Epithelial cell of proximal tubule (primary cell): ENCODE data around the gene ILKAP. TPM values are rescaled to one million over a fixed set of nuclear protein-coding genes. Genes with fewer than 3 reads are reported as not detected.
A peak's percentile ranks its signal among the peaks of the same experiment; 100 is the strongest.

ENCODE experiments used
- DNase-seq: peaks from one replicate; pipeline ENCODE4 v3.0.0-alpha.2; 2011; ENCODE audit warnings: low read depth
- H3K4me3 ChIP-seq: 2 replicates; pipeline ENCODE4 v1.5.1; 2011; ENCODE audit warnings: low read depth, mild to moderate bottlenecking, low read length
- CTCF ChIP-seq: conservative IDR thresholded peaks from 2 replicates; pipeline ENCODE4 v1.5.1; 2012; ENCODE audit warnings: low read depth, mild to moderate bottlenecking, low read length
- total RNA-seq: library from RNA; depleted of rRNA; stranded (reverse); fragments of >200 nt; gene quantifications from 2 replicates; pipeline ENCODE4 v1.2.3, GENCODE V29; 2015

The ILKAP gene
- total RNA-seq: 18.2 and 28.9 TPM in 2 replicates

- peak within 1 kb of the TSS; percentile 75 for H3K4me3 ChIP-seq
- no peak for DNase-seq
- TF ChIP-seq CTCF: no peak
Measured at GRCh38 chr2:238203094-238203972, at the start of gene ILKAP. Gene ILKAP (minus strand): TSS chr2:238203695. CDS start chr2:238203553, 142 bp downstream.

GRCh38 chr2:238252766-238253630 is 49.5 kb upstream of the ILKAP start:
- H3K4me3 ChIP-seq: no peak overlapping the region
- no peak for TF ChIP-seq CTCF
- DNase-seq: no peak

GRCh38 chr2:238251986-238252385 is 48.5 kb upstream of the ILKAP start:
- no peak for DNase-seq
- no peak overlapping the region for H3K4me3 ChIP-seq
- no peak for TF ChIP-seq CTCF

- H3K4me3 ChIP-seq: no peak overlapping the region
- no peak for TF ChIP-seq CTCF
- no peak for DNase-seq
Measured at GRCh38 chr2:238251331-238251730, 47.8 kb upstream of the ILKAP start.

- no peak overlapping the region for H3K4me3 ChIP-seq
- no peak for TF ChIP-seq CTCF
- no peak for DNase-seq
Measured at GRCh38 chr2:238250896-238251295, 47.4 kb upstream of the ILKAP start.

- TF ChIP-seq CTCF: no peak
- no peak for DNase-seq
Measured at GRCh38 chr2:238247841-238248453, 44.5 kb upstream of the ILKAP start.

More at GRCh38 chr2:238247841-238248453, 44.5 kb upstream of the ILKAP start:
- H3K4me3 ChIP-seq: no peak overlapping the region
